Measurements from ENCODE around the gene JAML.

Gene JAML

GRCh38 chr11:118224511-118225188, at the start of gene JAML:
Gene JAML (minus strand): TSS chr11:118225011. CDS start chr11:118214866, 10,145 bp downstream.
- in situ Hi-C loops (cut with HindIII; ENCODE audit: low pct_unique_long_range_greater_than_20kb, low sequenced_read_pairs), result no loop called here
- no peak for TF ChIP-seq JUND (IDR thresholded peaks at IDR 0.05; ENCODE audit: low read depth)
- no peak for DNase-seq (ENCODE audit: low read depth in 1 of 2, low spot score in 1 of 2)

GRCh38 chr11:118274186-118274585, 49.4 kb upstream of the JAML start:
- DNase-seq (ENCODE audit: low read depth in 1 of 2, low spot score in 1 of 2), result no peak
- in situ Hi-C loops (cut with HindIII; ENCODE audit: low pct_unique_long_range_greater_than_20kb, low sequenced_read_pairs), result no loop called here
- no peak for TF ChIP-seq JUND (IDR thresholded peaks at IDR 0.05; ENCODE audit: low read depth)

- no peak for DNase-seq (ENCODE audit: low read depth in 1 of 2, low spot score in 1 of 2)
- no peak for TF ChIP-seq JUND (IDR thresholded peaks at IDR 0.05; ENCODE audit: low read depth)
- in situ Hi-C loops (cut with HindIII; ENCODE audit: low pct_unique_long_range_greater_than_20kb, low sequenced_read_pairs), result no loop called here
Observed at GRCh38 chr11:118272001-118272400, 47.2 kb upstream of the JAML start.

GRCh38 chr11:118267486-118267885, 42.7 kb upstream of the JAML start:
- in situ Hi-C loops (cut with HindIII; ENCODE audit: low pct_unique_long_range_greater_than_20kb, low sequenced_read_pairs), result no loop called here
- TF ChIP-seq JUND (IDR thresholded peaks at IDR 0.05; ENCODE audit: low read depth), result no peak
- no peak for DNase-seq (ENCODE audit: low read depth in 1 of 2, low spot score in 1 of 2)

- in situ Hi-C loops (cut with HindIII; ENCODE audit: low pct_unique_long_range_greater_than_20kb, low sequenced_read_pairs), result no loop called here
- DNase-seq (ENCODE audit: low read depth in 1 of 2, low spot score in 1 of 2), result no peak
- no peak for TF ChIP-seq JUND (IDR thresholded peaks at IDR 0.05; ENCODE audit: low read depth)
Observed at GRCh38 chr11:118265954-118266353, 41.1 kb upstream of the JAML start.

- no peak for DNase-seq (ENCODE audit: low read depth in 1 of 2, low spot score in 1 of 2)
- in situ Hi-C loops (cut with HindIII; ENCODE audit: low pct_unique_long_range_greater_than_20kb, low sequenced_read_pairs), result no loop called here
- no peak for TF ChIP-seq JUND (IDR thresholded peaks at IDR 0.05; ENCODE audit: low read depth)
Observed at GRCh38 chr11:118264569-118265465, 40.0 kb upstream of the JAML start.

- TF ChIP-seq JUND (IDR thresholded peaks at IDR 0.05; ENCODE audit: low read depth), result no peak
- in situ Hi-C loops (cut with HindIII; ENCODE audit: low pct_unique_long_range_greater_than_20kb, low sequenced_read_pairs), result no loop called here
- peak; percentile 52 to 87 for DNase-seq (ENCODE audit: low read depth in 1 of 2, low spot score in 1 of 2)
Observed at GRCh38 chr11:118263695-118264568, 39.1 kb upstream of the JAML start, which contains the start of gene MPZL2. Gene MPZL2 (minus strand): TSS chr11:118264297. CDS start chr11:118264153, 144 bp downstream.

- no peak for TF ChIP-seq JUND (IDR thresholded peaks at IDR 0.05; ENCODE audit: low read depth)
- in situ Hi-C loops (cut with HindIII; ENCODE audit: low pct_unique_long_range_greater_than_20kb, low sequenced_read_pairs), result no loop called here
- DNase-seq (ENCODE audit: low read depth in 1 of 2, low spot score in 1 of 2), result peak in 1 of 2 experiments; percentile 27
Observed at GRCh38 chr11:118263112-118263511, 38.3 kb upstream of the JAML start.

- TF ChIP-seq JUND (IDR thresholded peaks at IDR 0.05; ENCODE audit: low read depth), result no peak
- DNase-seq (ENCODE audit: low read depth in 1 of 2, low spot score in 1 of 2), result no peak
Observed at GRCh38 chr11:118260353-118260752, 35.5 kb upstream of the JAML start.

GRCh38 chr11:118259138-118259537, 34.3 kb upstream of the JAML start:
- no peak for DNase-seq (ENCODE audit: low read depth in 1 of 2, low spot score in 1 of 2)
- TF ChIP-seq JUND (IDR thresholded peaks at IDR 0.05; ENCODE audit: low read depth), result no peak
- in situ Hi-C loops (cut with HindIII; ENCODE audit: low pct_unique_long_range_greater_than_20kb, low sequenced_read_pairs), result no loop called here

More at GRCh38 chr11:118260353-118260752, 35.5 kb upstream of the JAML start:
- in situ Hi-C loops (cut with HindIII; ENCODE audit: low pct_unique_long_range_greater_than_20kb, low sequenced_read_pairs), result no loop called here

GRCh38 chr11:118258410-118258809, 33.6 kb upstream of the JAML start:
- peak in 1 of 2 experiments; percentile 41 for DNase-seq (ENCODE audit: low read depth in 1 of 2, low spot score in 1 of 2)
- no peak for TF ChIP-seq JUND (IDR thresholded peaks at IDR 0.05; ENCODE audit: low read depth)
- in situ Hi-C loops (cut with HindIII; ENCODE audit: low pct_unique_long_range_greater_than_20kb, low sequenced_read_pairs), result no loop called here

GRCh38 chr11:118252688-118253087, 27.9 kb upstream of the JAML start:
- no peak for TF ChIP-seq JUND (IDR thresholded peaks at IDR 0.05; ENCODE audit: low read depth)
- in situ Hi-C loops (cut with HindIII; ENCODE audit: low pct_unique_long_range_greater_than_20kb, low sequenced_read_pairs), result no loop called here
- DNase-seq (ENCODE audit: low read depth in 1 of 2, low spot score in 1 of 2), result no peak
